NT2/D1 (cell line): ENCODE data around the gene GPC6.

Experiments
- DNase-seq: peaks from one replicate; pipeline ENCODE4 v3.0.0-alpha.2; 2011; ENCODE audit warnings: low read depth, low spot score
- H3K27me3 ChIP-seq: 2 replicates; pipeline ENCODE4 v1.6.0; 2011; ENCODE audit warnings: mild to moderate bottlenecking; ENCODE audit not compliant: insufficient read length, insufficient read depth
- H3K36me3 ChIP-seq: 2 replicates; pipeline ENCODE4 v1.6.1; 2011; ENCODE audit warnings: mild to moderate bottlenecking, low read length, mixed read lengths; ENCODE audit not compliant: insufficient read depth, insufficient read length
- H3K4me1 ChIP-seq: 2 replicates; pipeline ENCODE4 v1.5.1; 2011; ENCODE audit not compliant: insufficient read depth, insufficient read length
- H3K4me3 ChIP-seq: 2 replicates; pipeline ENCODE4 v1.5.1; 2011; ENCODE audit warnings: low read depth; ENCODE audit not compliant: insufficient read length
- H3K9ac ChIP-seq: 2 replicates; pipeline ENCODE4 v1.6.0; 2011; ENCODE audit warnings: low read depth; ENCODE audit not compliant: insufficient read length
- H3K9me3 ChIP-seq: 2 replicates; pipeline ENCODE4 v1.5.1; 2011; ENCODE audit warnings: mild to moderate bottlenecking, low read length; ENCODE audit not compliant: insufficient read depth
- SUZ12 ChIP-seq: IDR thresholded peaks from 2 replicates; pipeline ENCODE4 v1.6.1; 2011; ENCODE audit not compliant: insufficient read length, insufficient read depth; ENCODE audit errors: extremely low read depth
- YY1 ChIP-seq: IDR thresholded peaks from 2 replicates; pipeline ENCODE4 v1.6.1; 2011; ENCODE audit not compliant: insufficient read length, insufficient read depth
- ZNF274 ChIP-seq: IDR thresholded peaks from 2 replicates; pipeline ENCODE4 v1.6.1; 2011; ENCODE audit warnings: mild to moderate bottlenecking, low read depth, low read length

GPC6 gene

DNA sequence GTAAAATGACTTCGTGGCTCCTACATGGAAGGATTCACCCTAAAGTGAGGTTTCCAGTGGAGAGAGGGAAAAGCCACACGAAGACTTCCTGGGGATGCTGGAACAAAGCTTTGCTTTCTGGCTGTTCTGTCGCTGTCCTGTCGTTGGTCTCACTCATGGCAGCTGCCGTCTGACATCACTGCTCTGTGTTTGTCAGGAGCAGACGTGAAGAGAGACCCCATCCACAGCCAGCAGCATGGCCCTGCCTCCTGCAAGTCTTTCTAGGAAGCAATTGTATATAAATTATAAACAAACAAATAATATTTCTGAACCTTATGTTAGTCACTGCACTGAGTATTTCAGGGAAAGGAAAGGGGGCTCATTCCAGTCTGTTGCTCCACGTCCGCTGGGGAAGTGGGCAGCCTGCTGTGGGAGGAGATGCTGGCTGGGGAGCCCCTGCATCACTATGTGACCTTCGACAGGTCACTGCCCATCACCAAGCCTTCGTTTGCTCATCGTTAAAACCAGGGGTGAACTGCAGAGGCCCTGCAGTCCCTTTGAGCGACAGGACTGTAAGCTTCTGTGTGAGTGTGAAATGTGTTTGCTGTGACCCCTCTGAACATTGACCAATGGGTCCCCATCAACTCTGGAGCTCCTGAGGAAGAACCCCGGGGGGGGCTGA, 1101.9 kb downstream of the GPC6 start:
- Histone ChIP-seq H3K9ac (no peak overlapping the region), H3K4me1 (no peaks in the 10 kb centered on the region), H3K4me3 (no peak overlapping the region), H3K9me3 (no peaks in the 10 kb centered on the region), H3K36me3 (no peaks in the 10 kb centered on the region), H3K27me3 (no peaks in the 10 kb centered on the region)
- TF ChIP-seq ZNF274 (no peak), SUZ12 (no peak)
- DNase-seq, result no peak

DNA sequence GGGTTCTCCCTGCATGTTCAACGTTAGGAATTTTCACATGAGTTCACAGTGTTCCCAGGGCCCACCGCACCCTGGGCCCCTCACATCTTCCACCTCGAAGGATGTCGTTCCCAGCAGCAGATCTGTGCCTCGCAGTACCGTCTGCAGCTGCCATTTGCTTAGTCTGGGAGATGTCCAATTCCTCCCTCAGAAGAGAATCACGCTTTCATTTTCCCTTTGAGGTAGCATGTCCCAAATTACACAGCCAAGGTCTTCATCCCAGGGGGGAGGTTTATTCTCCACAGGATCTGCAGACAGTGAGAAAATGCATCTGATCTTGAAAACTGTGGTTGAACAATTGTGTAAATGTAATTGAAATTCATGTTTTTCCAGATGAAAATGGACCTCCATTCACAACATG, 1102.7 kb downstream of the GPC6 start:
- Histone ChIP-seq H3K9ac (no peak overlapping the region), H3K4me1 (no peaks in the 10 kb centered on the region), H3K27me3 (no peaks in the 10 kb centered on the region), H3K9me3 (no peaks in the 10 kb centered on the region), H3K36me3 (no peaks in the 10 kb centered on the region), H3K4me3 (no peak overlapping the region)
- TF ChIP-seq YY1 (no peak), SUZ12 (no peak)
- no peak for DNase-seq

DNA sequence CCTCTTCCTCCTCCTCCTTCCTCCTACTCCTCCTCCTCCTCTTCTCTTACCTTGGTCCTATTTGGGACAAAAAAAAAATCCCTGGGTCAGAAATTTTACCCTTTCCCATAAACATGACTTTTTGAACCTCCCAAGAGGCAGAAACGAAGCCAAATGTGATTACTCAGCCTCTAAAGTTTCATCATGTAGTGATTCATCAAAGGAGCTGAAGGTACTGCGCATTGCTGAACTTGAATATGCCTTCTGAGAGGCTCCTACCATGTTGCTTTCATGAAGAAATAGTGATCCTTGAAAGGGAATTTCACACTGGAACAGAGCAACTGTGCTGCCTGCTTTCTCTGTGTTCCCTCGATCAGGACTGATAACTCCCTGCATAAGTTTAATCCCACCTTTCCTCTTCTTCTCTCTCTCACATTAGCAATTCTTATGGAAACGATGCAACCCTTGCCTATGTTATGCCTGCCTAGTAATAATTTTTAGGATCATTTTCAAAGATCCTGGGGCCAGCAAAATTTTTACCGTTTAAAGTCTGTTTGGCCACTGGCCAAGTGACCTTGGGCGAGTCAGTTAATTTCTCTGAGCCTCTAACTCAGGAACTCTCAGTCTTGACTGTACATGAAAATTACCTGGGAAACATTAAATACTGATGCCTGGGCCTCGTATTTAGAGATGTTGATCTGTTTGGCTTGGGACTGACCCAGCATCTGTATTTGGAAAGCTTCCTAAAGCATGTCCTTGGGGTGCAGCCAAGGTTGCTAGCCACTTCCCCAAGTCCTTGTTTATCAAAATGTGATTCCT, 1103.3 kb downstream of the GPC6 start:
- no peak for TF ChIP-seq ZNF274
- no peak for TF ChIP-seq SUZ12
- TF ChIP-seq YY1, result no peak
- no peaks in the 10 kb centered on the region for H3K9me3 ChIP-seq
- no peaks in the 10 kb centered on the region for H3K27me3 ChIP-seq
- no peaks in the 10 kb centered on the region for H3K4me1 ChIP-seq
- H3K4me3 ChIP-seq, result no peak overlapping the region
- H3K9ac ChIP-seq, result no peak overlapping the region
- no peak for DNase-seq
- H3K36me3 ChIP-seq, result no peaks in the 10 kb centered on the region

GRCh38 chr13:94330552-94331071, 1104.0 kb downstream of the GPC6 start:
- DNase-seq, result no peak
- H3K4me1 ChIP-seq, result no peaks in the 10 kb centered on the region
- no peak overlapping the region for H3K9ac ChIP-seq
- no peak overlapping the region for H3K4me3 ChIP-seq
- H3K9me3 ChIP-seq, result no peaks in the 10 kb centered on the region
- TF ChIP-seq SUZ12, result no peak
- no peak for TF ChIP-seq ZNF274
- TF ChIP-seq YY1, result no peak
- H3K27me3 ChIP-seq, result no peaks in the 10 kb centered on the region
- H3K36me3 ChIP-seq, result no peaks in the 10 kb centered on the region

DNA sequence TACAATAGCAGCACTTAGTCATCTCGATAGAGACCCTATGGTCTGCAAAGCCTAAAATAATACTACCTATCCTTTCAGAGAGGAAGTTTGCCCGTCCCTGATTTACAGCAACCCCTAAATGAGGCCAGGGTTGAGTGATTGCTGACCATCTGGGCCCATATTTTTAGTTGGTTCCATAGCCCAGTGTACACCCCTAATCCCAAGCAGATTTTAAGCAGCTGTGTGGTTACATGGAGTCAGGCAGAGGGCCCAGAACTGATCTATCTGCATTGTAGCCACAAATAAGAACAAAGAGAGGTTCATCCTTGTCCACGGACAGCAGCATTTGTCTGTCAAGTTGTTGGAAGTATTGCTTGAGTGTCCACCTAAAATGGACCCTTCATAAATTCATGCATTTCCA, 1104.7 kb downstream of the GPC6 start:
- no peak overlapping the region for H3K4me3 ChIP-seq
- no peak for DNase-seq
- TF ChIP-seq SUZ12 (no peak), YY1 (no peak), ZNF274 (no peak)
- H3K4me1 ChIP-seq, result no peaks in the 10 kb centered on the region
- H3K27me3 ChIP-seq, result no peaks in the 10 kb centered on the region
- H3K36me3 ChIP-seq, result no peaks in the 10 kb centered on the region
- H3K9me3 ChIP-seq, result no peaks in the 10 kb centered on the region
- H3K9ac ChIP-seq, result no peak overlapping the region

DNA sequence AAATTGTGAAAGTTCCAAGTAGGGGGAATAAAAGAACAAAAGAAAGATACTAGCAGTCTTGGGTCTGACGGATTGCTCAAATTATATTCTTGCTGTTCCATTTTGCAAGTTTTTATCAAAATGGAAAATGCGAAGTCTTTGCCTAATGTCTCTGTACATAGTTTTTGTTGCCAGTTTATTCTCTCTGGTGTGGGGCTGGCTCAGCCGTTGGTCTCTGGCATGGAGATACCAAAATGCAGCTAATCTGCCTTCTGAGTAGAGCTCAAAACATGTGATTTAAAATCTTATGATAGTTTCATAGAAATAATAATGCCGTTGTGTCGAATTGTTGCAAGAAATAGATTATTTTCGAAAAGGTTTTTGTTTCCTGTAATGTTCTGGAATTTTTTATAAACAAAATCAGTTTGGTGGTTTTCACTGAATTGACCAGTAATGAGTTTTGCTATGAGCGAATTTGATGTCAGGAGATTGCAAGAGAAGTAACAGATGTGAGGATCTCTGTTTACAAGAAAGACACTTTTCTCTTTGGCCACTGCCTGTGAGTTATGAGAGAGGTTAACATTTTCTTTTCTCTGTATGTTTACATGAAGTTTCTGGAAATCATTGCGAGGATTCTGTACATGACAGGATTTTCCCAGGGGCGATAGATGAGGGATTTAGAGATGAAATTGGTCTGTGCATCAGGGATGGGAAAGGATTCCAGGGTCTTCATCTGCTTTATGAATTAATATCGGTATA, 1105.9 kb downstream of the GPC6 start:
- no peak for TF ChIP-seq SUZ12
- TF ChIP-seq YY1, result no peak
- Histone ChIP-seq H3K4me3 (no peak overlapping the region), H3K9me3 (no peaks in the 10 kb centered on the region), H3K27me3 (no peaks in the 10 kb centered on the region), H3K9ac (no peak overlapping the region), H3K4me1 (no peaks in the 10 kb centered on the region), H3K36me3 (no peaks in the 10 kb centered on the region)
- DNase-seq, result no peak

DNA sequence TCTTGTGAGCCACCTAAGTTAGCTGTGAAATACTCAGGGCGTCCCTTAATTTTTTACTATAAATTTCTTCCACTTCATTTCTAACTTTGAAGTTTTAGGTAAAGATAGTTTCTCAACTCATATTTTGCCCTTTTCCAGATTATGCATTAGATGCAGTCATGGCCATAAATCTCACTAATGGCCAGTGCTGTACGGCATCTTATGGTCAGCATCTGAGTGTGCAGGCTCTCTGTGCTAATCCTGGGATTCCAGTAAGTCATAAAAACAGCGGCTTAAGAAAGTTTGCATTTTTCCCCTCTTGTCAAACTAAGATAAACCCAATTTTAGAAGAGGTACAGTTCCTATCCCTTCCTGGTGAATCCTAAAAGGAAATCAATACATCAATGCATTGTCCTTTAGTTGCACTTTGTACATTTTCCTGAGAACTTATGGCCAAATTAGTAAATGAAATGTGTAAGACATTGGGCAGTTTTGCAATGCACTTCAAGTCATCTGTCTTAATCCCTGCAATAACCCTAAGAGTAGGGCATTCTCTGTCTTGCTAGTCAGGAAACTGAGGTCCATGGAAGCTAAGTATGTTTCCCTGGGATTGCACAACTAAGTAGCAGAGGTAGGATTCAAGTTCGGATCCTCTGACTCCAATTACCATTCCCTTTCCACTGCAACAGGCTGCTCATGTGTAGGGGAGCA, 1106.7 kb downstream of the GPC6 start:
- Histone ChIP-seq H3K36me3 (no peaks in the 10 kb centered on the region), H3K9me3 (no peaks in the 10 kb centered on the region), H3K27me3 (no peaks in the 10 kb centered on the region), H3K9ac (no peak overlapping the region), H3K4me3 (no peak overlapping the region), H3K4me1 (no peaks in the 10 kb centered on the region)
- DNase-seq, result no peak
- no peak for TF ChIP-seq YY1
- no peak for TF ChIP-seq ZNF274
- TF ChIP-seq SUZ12, result no peak
